ENCODE measurements around the gene KRR1. TPM values are rescaled to one million over a fixed set of nuclear protein-coding genes. Genes with fewer than 3 reads are reported as not detected.
"Not testable (repeated sequence)": the region's sequence is repeated elsewhere in the genome, so short reads cannot be mapped to it uniquely, and the experiment has no call there.

Gene KRR1
- total RNA-seq, 4 donors from 2014 or later = 16.5 to 34.7 (median 22.2) TPM

DNA sequence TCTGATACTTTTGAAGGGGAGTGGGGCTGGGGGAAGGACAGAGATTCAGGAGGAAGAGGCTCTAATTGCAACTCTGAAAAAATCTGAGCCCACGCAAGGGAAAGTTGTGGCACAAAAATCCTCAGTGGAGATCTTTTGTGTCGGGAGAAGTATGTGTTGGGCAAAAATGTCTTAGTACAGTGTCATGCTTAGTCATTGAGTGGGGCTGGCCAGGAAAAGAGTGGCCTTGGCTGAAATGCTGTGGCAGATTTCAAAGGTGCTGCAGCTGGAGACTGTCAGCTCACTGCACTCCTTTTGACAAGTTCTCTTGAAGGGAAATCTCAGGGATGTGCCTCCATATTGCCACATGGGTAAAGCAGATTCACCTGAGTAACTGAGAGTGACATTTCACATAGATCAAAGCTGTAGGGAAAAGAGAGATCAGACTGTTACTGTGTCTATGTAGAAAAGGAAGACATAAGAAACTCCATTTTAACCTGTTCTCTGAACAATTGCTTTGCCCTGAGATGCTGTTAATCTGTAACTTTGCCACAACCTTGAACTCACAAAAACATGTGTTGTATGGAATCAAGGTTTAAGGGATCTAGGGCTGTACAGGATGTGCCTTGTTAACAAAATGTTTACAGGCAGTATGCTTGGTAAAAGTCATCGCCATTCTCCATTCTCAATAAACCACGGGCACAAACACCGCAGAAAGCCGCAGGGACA lies 66.8 kb downstream of the KRR1 start:
- Histone ChIP-seq H3K27me3 (no peaks in the 10 kb centered on the region), H3K27ac (no peak overlapping the region), H3K9me3 (peaks cover 0 to 10% (median 0%) of the 10 kb centered on the region in 4 donors), H3K36me3 (no peaks in the 10 kb centered on the region), H3K4me1 (no peaks in the 10 kb centered on the region), H3K4me3 (no peak overlapping the region)
- DNase-seq (ENCODE audit: low spot score in 2 of 2) = no peak
- TF ChIP-seq POLR2A (IDR thresholded peaks at IDR 0.05) (no peak), EP300 (IDR thresholded peaks at IDR 0.05) (no peak)
- TF ChIP-seq, protein P1, sequence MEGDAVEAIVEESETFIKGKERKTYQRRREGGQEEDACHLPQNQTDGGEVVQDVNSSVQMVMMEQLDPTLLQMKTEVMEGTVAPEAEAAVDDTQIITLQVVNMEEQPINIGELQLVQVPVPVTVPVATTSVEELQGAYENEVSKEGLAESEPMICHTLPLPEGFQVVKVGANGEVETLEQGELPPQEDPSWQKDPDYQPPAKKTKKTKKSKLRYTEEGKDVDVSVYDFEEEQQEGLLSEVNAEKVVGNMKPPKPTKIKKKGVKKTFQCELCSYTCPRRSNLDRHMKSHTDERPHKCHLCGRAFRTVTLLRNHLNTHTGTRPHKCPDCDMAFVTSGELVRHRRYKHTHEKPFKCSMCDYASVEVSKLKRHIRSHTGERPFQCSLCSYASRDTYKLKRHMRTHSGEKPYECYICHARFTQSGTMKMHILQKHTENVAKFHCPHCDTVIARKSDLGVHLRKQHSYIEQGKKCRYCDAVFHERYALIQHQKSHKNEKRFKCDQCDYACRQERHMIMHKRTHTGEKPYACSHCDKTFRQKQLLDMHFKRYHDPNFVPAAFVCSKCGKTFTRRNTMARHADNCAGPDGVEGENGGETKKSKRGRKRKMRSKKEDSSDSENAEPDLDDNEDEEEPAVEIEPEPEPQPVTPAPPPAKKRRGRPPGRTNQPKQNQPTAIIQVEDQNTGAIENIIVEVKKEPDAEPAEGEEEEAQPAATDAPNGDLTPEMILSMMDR (IDR thresholded peaks at IDR 0.05) = no peak
- 79 to 92% methylated on average over 6 of the region's 6 CpGs for WGBS, 2 donors

DNA sequence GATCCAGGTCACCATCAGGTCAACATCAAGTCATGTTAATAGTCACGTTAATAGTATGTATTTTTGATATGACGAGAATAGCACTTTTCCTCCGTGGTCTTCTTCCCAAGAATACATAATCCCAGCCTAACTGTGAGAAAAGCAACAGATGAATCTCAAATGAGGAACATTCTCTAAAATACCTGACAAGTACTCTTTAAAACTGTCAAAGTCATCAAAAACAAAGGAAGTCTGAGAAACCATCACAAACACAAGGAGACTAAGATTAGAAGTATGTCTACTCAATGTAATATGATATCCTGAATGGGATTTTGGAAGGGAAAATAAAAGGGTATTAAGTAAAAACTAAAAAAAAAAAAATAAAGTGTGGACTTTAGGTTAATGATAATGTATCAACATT lies 67.7 kb downstream of the KRR1 start:
- no peak for DNase-seq (ENCODE audit: low spot score in 2 of 2)
- Histone ChIP-seq H3K27ac (no peak overlapping the region), H3K4me3 (no peak overlapping the region), H3K36me3 (no peaks in the 10 kb centered on the region), H3K27me3 (no peaks in the 10 kb centered on the region), H3K4me1 (no peaks in the 10 kb centered on the region), H3K9me3 (peaks cover 0 to 10% (median 0%) of the 10 kb centered on the region in 4 donors)
- TF ChIP-seq, protein P1 (IDR thresholded peaks at IDR 0.05) = no peak
- no peak for TF ChIP-seq EP300 (IDR thresholded peaks at IDR 0.05)
- no peak for TF ChIP-seq POLR2A (IDR thresholded peaks at IDR 0.05)
- 60 to 72% methylated on average over 3 of the region's 3 CpGs for WGBS, 2 donors

DNA sequence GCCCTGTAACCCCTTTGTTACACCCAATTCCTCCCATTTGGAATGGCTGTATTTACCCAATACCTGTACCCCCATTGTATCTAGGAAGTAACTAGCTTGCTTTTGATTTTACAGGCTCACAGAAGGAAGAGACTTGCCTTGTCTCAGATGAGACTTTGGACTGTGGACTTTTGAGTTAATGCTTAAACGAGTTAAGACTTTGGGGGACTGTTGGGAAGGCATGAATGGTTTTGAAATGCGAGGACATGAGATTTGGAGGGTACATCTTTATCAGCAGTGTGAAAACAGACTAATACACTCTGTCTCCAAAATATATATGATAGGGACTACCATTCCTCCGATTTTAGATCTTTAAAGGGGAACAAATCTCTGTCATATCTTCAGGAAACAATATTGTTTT lies 69.0 kb downstream of the KRR1 start:
- not testable (repeated sequence) for H3K4me3 ChIP-seq; H3K4me1 ChIP-seq; H3K27ac ChIP-seq; DNase-seq (ENCODE audit: low spot score in 2 of 2); H3K36me3 ChIP-seq; H3K27me3 ChIP-seq
- peaks cover 0 to 18% (median under 1%) of the 10 kb centered on the region in 4 donors for H3K9me3 ChIP-seq
- 57 to 67% methylated on average over 3 of the region's 3 CpGs for WGBS, 2 donors

DNA sequence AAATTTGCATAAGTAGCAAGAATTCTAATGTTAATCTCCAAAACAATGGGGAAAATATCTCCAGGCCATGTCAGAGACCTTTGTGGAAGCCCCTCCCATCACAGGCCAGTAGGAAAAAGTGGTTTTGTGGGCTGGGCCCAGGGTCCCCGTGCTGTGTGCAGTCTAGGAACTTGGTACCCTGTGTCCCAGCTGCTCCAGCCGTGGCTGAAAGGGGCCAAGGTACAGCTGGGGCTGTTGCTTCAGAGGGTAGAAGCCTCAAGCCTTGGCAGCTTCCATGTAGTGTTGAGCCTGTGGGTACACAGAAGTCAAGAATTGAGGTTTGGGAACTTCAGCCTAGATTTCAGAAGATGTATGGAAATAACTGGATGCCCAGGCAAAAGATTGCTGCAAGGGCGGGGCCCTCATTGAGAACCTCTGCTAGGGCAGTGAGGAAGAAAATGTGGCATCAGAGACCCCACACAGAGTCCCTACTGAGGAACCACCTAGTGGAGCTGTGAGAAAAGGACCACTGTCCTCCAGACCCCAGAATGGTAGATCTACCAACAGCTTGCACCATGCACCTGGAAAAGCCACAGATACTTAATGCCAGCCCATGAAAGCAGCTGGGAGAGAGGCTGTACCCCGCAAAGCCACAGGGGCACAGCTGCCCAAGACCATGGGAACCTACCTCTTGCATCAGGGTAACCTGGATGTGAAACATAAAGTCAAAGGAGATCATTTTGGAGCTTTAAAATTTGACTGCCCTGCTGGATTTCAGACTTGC lies 69.5 kb downstream of the KRR1 start:
- H3K4me1 ChIP-seq; H3K36me3 ChIP-seq; H3K27ac ChIP-seq; H3K4me3 ChIP-seq; DNase-seq (ENCODE audit: low spot score in 2 of 2); H3K27me3 ChIP-seq: not testable (repeated sequence)
- H3K9me3 ChIP-seq = peaks cover 0 to 23% (median 4%) of the 10 kb centered on the region in 4 donors
- WGBS, 2 donors = 65 to 85% methylated on average over 4 of the region's 4 CpGs

Other genes with a start within 250 kb of the KRR1 start
- gene CAPS2, start 181.3 kb downstream of the KRR1 start, total RNA-seq = 10 to 100 TPM; 18.8 to 33.0 (median 30.9) TPM
- gene GLIPR1L1, start 176.9 kb downstream of the KRR1 start, total RNA-seq = not detected
- gene GLIPR1L2, start 120.5 kb downstream of the KRR1 start, total RNA-seq = 1 to 10 TPM in 3 of 4 donors, under 1 TPM in 1; 0.20 to 3.3 (median 1.7) TPM
- 10 to 100 TPM in 1 of 4 donors, 1 to 10 TPM in 3; 4.7 to 12.3 (median 6.5) TPM for gene GLIPR1, start 30.9 kb downstream of the KRR1 start, total RNA-seq